Mesenchymal stem cell (in vitro differentiated cells and primary cell): ENCODE results near the gene INHBC.

Source experiments
- DNase-seq: peaks from one replicate; pipeline ENCODE4 v3.0.0-alpha.2; 2013
- H2AFZ ChIP-seq: one replicate; pipeline ENCODE4 v1.6.1; 2013; ENCODE audit warnings: low read depth, mild to moderate bottlenecking, control low read depth, inconsistent platforms, low read length, moderate library complexity
- H2AK5ac ChIP-seq: 2 replicates; pipeline ENCODE4 v1.6.1; 2013; ENCODE audit warnings: low read length, moderate library complexity, mild to moderate bottlenecking, inconsistent platforms; ENCODE audit not compliant: severe bottlenecking
- H2BK120ac ChIP-seq: one replicate; pipeline ENCODE4 v1.6.1; 2013; ENCODE audit warnings: low read depth, mild to moderate bottlenecking, inconsistent platforms, low read length, moderate library complexity
- H2BK12ac ChIP-seq, 2 experiments: one replicate each; pipeline ENCODE4 v1.6.1; 2013; ENCODE audit warnings: inconsistent platforms in 2 of 2, low read length in 2 of 2, mild to moderate bottlenecking in 2 of 2, moderate library complexity in 2 of 2, control low read depth in 1 of 2
- H2BK15ac ChIP-seq: one replicate; pipeline ENCODE4 v1.6.1; 2013; ENCODE audit warnings: mild to moderate bottlenecking, low read depth, inconsistent platforms; ENCODE audit not compliant: poor library complexity, severe bottlenecking
- H2BK5ac ChIP-seq: 2 replicates; pipeline ENCODE4 v1.6.1; 2013; ENCODE audit warnings: low read depth, mild to moderate bottlenecking, low read length, control low read depth, inconsistent platforms; ENCODE audit not compliant: poor library complexity, severe bottlenecking
- H3K14ac ChIP-seq, 2 experiments: one replicate each; pipeline ENCODE4 v1.6.1; 2013; ENCODE audit warnings: inconsistent platforms in 2 of 2, low read length in 2 of 2, control low read depth in 1 of 2, mild to moderate bottlenecking in 1 of 2, moderate library complexity in 1 of 2
- H3K18ac ChIP-seq, 2 experiments: one replicate each; pipeline ENCODE4 v1.6.1; 2013; ENCODE audit warnings: inconsistent platforms in 2 of 2, low read length in 2 of 2, control low read depth in 1 of 2, low read depth in 1 of 2, mild to moderate bottlenecking in 1 of 2
- H3K23ac ChIP-seq, 2 experiments: one replicate each; pipeline ENCODE4 v1.6.1; 2013; ENCODE audit warnings: inconsistent platforms in 2 of 2, low read length in 2 of 2, mild to moderate bottlenecking in 2 of 2, moderate library complexity in 2 of 2, control low read depth in 1 of 2
- H3K27ac ChIP-seq: 2 replicates; pipeline ENCODE4 v1.5.1; 2013; ENCODE audit warnings: mild to moderate bottlenecking, moderate library complexity, low read length, control low read depth, inconsistent platforms; ENCODE audit not compliant: poor library complexity, severe bottlenecking
- H3K27me3 ChIP-seq, 2 experiments: 2 replicates each; pipeline versions ENCODE4 v1.6.1 to v1.7.0; 2013; ENCODE audit warnings: low read length in 2 of 2, mild to moderate bottlenecking in 2 of 2, moderate library complexity in 2 of 2, control low read depth in 1 of 2, inconsistent platforms in 1 of 2; ENCODE audit not compliant: control insufficient read depth in 1 of 2, insufficient read depth in 1 of 2
- H3K36me3 ChIP-seq, 2 experiments: 2 replicates each; pipeline versions ENCODE4 v1.6.1 to v1.7.0; 2013; ENCODE audit warnings: low read length in 2 of 2, control low read depth in 1 of 2, inconsistent platforms in 1 of 2, low read depth in 1 of 2, mild to moderate bottlenecking in 1 of 2; ENCODE audit not compliant: insufficient read depth in 2 of 2, control insufficient read depth in 1 of 2
- H3K4ac ChIP-seq, 2 experiments: one replicate each; pipeline ENCODE4 v1.6.1; 2013; ENCODE audit warnings: inconsistent platforms in 2 of 2, low read length in 2 of 2, mild to moderate bottlenecking in 2 of 2, moderate library complexity in 2 of 2, control low read depth in 1 of 2, low read depth in 1 of 2
- H3K4me1 ChIP-seq: 2 replicates; pipeline ENCODE4 v1.6.1; 2013; ENCODE audit warnings: low read depth, low read length, control low read depth; ENCODE audit not compliant: control insufficient read depth, insufficient read depth
- H3K4me2 ChIP-seq: 2 replicates; pipeline ENCODE4 v1.6.1; 2013; ENCODE audit warnings: low read length, mild to moderate bottlenecking, inconsistent platforms; ENCODE audit not compliant: poor library complexity, severe bottlenecking
- H3K4me3 ChIP-seq, 2 experiments: 2 replicates each; pipeline versions ENCODE4 v1.5.1 to v1.7.0; 2013; ENCODE audit warnings: low read length in 2 of 2, mild to moderate bottlenecking in 2 of 2, control low read depth in 1 of 2, low read depth in 1 of 2; ENCODE audit not compliant: insufficient read depth in 1 of 2
- H3K79me1 ChIP-seq: replicated peaks from 2 replicates; pipeline ENCODE4 v1.6.1; 2013; ENCODE audit warnings: mild to moderate bottlenecking, control low read depth, low read length, inconsistent platforms; ENCODE audit not compliant: poor library complexity, severe bottlenecking
- H3K9ac ChIP-seq: 2 replicates; pipeline ENCODE4 v1.7.0; 2013; ENCODE audit warnings: mild to moderate bottlenecking, low read length, moderate library complexity
- H3K9me3 ChIP-seq: 2 replicates; pipeline ENCODE4 v1.7.0; 2013; ENCODE audit warnings: mild to moderate bottlenecking, low read length; ENCODE audit not compliant: control insufficient read depth
- H4K8ac ChIP-seq: one replicate; pipeline ENCODE4 v1.6.1; 2013; ENCODE audit warnings: inconsistent platforms, mild to moderate bottlenecking, low read length, moderate library complexity
- H4K91ac ChIP-seq: one replicate; pipeline ENCODE4 v1.6.1; 2013; ENCODE audit warnings: mild to moderate bottlenecking, low read length, inconsistent platforms
- WGBS: methylation state at CpG from one replicate; pipeline ENCODE4 v1.1.7; 2013; ENCODE audit warnings: mixed read lengths; 5-methylcytosine and 5-hydroxymethylcytosine counted together

The INHBC gene

GRCh38 chr12:57428965-57429364 is 5.6 kb upstream of the INHBC start:
- H3K4me1 ChIP-seq, result peaks cover 4% of the 10 kb centered on the region
- no peak overlapping the region for H3K27ac ChIP-seq
- H3K23ac ChIP-seq, result no peak overlapping the region

GRCh38 chr12:57429473-57430111 is 5.0 kb upstream of the INHBC start:
- WGBS, result 54% methylated on average over 7 of the region's 9 CpGs
- H2BK15ac ChIP-seq, result no peak overlapping the region

More at GRCh38 chr12:57428965-57429364, 5.6 kb upstream of the INHBC start:
- H3K14ac ChIP-seq, result no peak overlapping the region
- H3K4me3 ChIP-seq, result peak overlapping the region in 1 of 2 experiments; percentile 88
- no peak overlapping the region for H2BK15ac ChIP-seq
- H3K79me1 ChIP-seq, result peaks cover 14% of the 10 kb centered on the region
- H2AFZ ChIP-seq, result no peak overlapping the region
- no peaks in the 10 kb centered on the region for H3K9me3 ChIP-seq
- H3K4ac ChIP-seq, result no peak overlapping the region
- no peak for DNase-seq
- no peak overlapping the region for H3K4me2 ChIP-seq
- H4K8ac ChIP-seq, result no peak overlapping the region
- H3K9ac ChIP-seq, result peak overlapping the region; percentile 92
- no peak overlapping the region for H2BK12ac ChIP-seq
- no peak overlapping the region for H3K18ac ChIP-seq
- no peaks in the 10 kb centered on the region for H3K27me3 ChIP-seq
- no peak overlapping the region for H2AK5ac ChIP-seq
- no peak overlapping the region for H2BK120ac ChIP-seq
- 89% methylated on average over 6 of the region's 6 CpGs for WGBS
- no peak overlapping the region for H4K91ac ChIP-seq
- no peak overlapping the region for H2BK5ac ChIP-seq
- peaks cover 6 to 10% of the 10 kb centered on the region in 2 experiments for H3K36me3 ChIP-seq

GRCh38 chr12:57430112-57430930 is 4.3 kb upstream of the INHBC start:
- Histone ChIP-seq H3K4me2 (peak overlapping the region; percentile 81), H3K23ac (no peak overlapping the region), H2BK5ac (no peak overlapping the region), H4K91ac (peak overlapping the region; percentile 50), H3K18ac (peak overlapping the region; percentile 75 to 80), H3K14ac (peak overlapping the region in 1 of 2 experiments; percentile 36), H4K8ac (peak overlapping the region; percentile 64), H2BK15ac (peak overlapping the region; percentile 83), H3K36me3 (peaks cover 3 to 4% of the 10 kb centered on the region in 2 experiments), H3K27ac (peak overlapping the region; percentile 78), H3K4me3 (peak overlapping the region; percentile 75 to 88), H3K79me1 (peaks cover 6% of the 10 kb centered on the region), H2AFZ (no peak overlapping the region), H3K9ac (peak overlapping the region; percentile 92), H2AK5ac (no peak overlapping the region), H3K27me3 (no peaks in the 10 kb centered on the region), H3K4ac (no peak overlapping the region), H2BK12ac (no peak overlapping the region), H2BK120ac (peak overlapping the region; percentile 95), H3K4me1 (peaks cover 4% of the 10 kb centered on the region), H3K9me3 (no peaks in the 10 kb centered on the region)
- peak; percentile 63 for DNase-seq
- 2% methylated on average over 68 of the region's 74 CpGs for WGBS

More at GRCh38 chr12:57429473-57430111, 5.0 kb upstream of the INHBC start:
- H3K79me1 ChIP-seq, result peaks cover 8% of the 10 kb centered on the region
- peaks cover 3 to 6% of the 10 kb centered on the region in 2 experiments for H3K36me3 ChIP-seq
- no peaks in the 10 kb centered on the region for H3K9me3 ChIP-seq
- H2BK5ac ChIP-seq, result no peak overlapping the region
- no peak overlapping the region for H3K4ac ChIP-seq
- H3K23ac ChIP-seq, result no peak overlapping the region
- no peak overlapping the region for H2AFZ ChIP-seq
- H3K27me3 ChIP-seq, result no peaks in the 10 kb centered on the region
- H4K91ac ChIP-seq, result no peak overlapping the region
- H2BK12ac ChIP-seq, result no peak overlapping the region
- no peak overlapping the region for H2AK5ac ChIP-seq
- H3K9ac ChIP-seq, result peak overlapping the region; percentile 92
- no peak overlapping the region for H3K14ac ChIP-seq
- peak overlapping the region; percentile 81 for H3K4me2 ChIP-seq
- H4K8ac ChIP-seq, result no peak overlapping the region
- peak overlapping the region in 1 of 2 experiments; percentile 88 for H3K4me3 ChIP-seq
- H2BK120ac ChIP-seq, result no peak overlapping the region
- no peak for DNase-seq
- H3K18ac ChIP-seq, result peak overlapping the region in 1 of 2 experiments; percentile 54
- H3K4me1 ChIP-seq, result peaks cover 4% of the 10 kb centered on the region
- peak overlapping the region; percentile 78 for H3K27ac ChIP-seq
